ENCODE results near the gene ADH7.

DNA sequence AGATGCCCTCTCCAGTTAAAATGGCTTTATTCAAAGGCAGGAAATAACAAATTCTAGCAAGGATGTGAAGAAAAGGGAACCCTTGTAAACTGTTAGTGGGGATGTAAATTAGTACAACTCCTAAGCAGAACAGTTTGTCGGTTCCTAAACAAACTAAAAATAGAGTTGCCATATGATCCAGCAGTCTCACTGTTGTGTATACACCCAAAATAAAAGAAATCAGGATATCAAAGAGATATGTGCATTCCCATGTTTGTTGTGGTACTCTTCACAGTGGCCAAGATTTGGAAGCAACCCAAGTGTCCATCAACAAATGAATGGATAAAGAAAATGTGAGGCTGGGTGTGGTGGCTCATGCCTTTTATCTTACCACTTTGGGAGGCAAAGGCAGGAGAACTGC lies 36.1 kb downstream of the ADH7 start:
- TF ChIP-seq, protein P1, sequence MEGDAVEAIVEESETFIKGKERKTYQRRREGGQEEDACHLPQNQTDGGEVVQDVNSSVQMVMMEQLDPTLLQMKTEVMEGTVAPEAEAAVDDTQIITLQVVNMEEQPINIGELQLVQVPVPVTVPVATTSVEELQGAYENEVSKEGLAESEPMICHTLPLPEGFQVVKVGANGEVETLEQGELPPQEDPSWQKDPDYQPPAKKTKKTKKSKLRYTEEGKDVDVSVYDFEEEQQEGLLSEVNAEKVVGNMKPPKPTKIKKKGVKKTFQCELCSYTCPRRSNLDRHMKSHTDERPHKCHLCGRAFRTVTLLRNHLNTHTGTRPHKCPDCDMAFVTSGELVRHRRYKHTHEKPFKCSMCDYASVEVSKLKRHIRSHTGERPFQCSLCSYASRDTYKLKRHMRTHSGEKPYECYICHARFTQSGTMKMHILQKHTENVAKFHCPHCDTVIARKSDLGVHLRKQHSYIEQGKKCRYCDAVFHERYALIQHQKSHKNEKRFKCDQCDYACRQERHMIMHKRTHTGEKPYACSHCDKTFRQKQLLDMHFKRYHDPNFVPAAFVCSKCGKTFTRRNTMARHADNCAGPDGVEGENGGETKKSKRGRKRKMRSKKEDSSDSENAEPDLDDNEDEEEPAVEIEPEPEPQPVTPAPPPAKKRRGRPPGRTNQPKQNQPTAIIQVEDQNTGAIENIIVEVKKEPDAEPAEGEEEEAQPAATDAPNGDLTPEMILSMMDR (IDR thresholded peaks at IDR 0.05; ENCODE audit: low read depth, low read length, poor library complexity, severe bottlenecking): no peak
- no peak for TF ChIP-seq EZH2phosphoT487 (IDR thresholded peaks at IDR 0.05; ENCODE audit: borderline replicate concordance, low read length)
